NCI-H82 treated with DMSO at 0.1 percent for 48 hours (cell line): ENCODE data around the gene TRIM67.
"Not testable (repeated sequence)": the region's sequence is repeated elsewhere in the genome, so short reads cannot be mapped to it uniquely, and the experiment has no call there.

Experiments used
- DNase-seq: peaks from one replicate; lab custom pipeline; 2025; ENCODE audit not compliant: unreplicated experiment; lab: John Stamatoyannopoulos, UW

Gene TRIM67

DNA sequence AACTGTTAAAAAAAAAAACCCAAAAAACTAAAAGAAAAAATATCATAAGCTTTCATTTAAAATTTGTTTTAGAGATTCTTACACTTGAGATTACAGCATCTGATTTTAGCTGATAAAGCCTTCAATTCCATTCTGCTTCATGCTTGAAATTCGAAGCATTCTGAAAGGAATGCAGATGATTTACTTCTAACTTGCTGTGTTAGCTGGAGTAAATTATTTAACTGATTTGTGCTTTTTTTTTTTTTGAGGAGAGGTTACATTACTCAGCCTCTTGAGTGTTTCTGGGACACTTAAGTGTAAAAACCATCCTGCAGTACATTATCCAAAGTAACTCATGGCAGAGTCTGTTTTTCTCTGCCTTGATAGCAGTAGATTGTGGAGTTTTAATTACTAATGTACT is 4.5 kb upstream of the TRIM67 start:
- DNase-seq = no peak

DNA sequence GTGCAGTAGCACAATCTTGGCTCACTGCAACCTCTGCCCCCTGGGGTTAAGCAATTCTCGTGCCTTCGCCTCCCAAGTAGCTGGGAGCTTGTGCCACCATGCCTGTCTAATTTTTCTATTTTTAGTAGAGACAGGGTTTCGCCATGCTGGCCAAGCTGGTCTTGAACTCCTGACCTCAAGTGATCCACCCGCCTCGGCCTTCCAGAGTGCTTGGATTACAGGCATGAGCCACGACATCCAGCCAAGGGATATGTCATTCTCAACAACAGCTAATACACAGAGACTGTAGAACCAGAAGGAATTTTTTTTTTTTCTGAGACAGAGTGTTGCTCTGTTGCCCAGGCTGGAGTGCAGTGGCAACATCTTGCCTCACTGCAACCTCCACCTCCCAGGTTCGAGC is 3.7 kb upstream of the TRIM67 start:
- DNase-seq = not testable (repeated sequence)

DNA sequence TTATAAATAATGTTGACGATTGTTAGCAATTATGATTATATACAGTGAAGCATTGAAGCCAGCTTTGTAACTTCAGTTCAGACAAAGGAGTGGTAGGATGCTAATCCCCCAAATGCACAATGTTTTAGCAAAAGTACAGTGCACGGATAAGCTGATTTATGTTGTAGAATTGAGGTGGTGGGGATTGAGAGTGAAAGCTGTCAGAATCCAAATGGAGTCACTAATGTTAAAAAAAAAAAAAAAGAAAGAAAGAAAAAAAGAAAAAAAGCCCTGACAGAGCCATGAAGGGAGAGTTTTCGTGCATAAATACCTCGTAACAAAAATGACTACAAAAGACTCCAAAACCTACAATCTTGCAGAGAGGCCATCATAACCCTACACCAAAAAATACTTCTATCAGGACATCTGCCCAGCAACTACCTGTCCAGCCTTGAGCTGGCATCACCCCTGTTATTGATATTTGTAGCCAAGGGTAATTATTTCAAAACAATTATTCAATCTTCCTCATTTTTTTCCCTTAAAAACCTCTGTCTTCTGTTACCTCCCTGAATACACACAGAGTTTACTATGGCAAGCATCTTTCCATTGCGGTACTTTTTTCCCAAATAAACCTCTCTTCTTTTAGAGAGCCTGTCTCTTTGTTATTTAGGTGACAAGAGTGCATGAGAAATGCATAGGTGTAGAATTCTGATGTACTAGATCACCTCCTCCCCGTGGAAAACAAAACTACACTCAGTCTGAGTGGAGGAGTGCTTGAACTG is 2.5 kb upstream of the TRIM67 start:
- no peak for DNase-seq

DNA sequence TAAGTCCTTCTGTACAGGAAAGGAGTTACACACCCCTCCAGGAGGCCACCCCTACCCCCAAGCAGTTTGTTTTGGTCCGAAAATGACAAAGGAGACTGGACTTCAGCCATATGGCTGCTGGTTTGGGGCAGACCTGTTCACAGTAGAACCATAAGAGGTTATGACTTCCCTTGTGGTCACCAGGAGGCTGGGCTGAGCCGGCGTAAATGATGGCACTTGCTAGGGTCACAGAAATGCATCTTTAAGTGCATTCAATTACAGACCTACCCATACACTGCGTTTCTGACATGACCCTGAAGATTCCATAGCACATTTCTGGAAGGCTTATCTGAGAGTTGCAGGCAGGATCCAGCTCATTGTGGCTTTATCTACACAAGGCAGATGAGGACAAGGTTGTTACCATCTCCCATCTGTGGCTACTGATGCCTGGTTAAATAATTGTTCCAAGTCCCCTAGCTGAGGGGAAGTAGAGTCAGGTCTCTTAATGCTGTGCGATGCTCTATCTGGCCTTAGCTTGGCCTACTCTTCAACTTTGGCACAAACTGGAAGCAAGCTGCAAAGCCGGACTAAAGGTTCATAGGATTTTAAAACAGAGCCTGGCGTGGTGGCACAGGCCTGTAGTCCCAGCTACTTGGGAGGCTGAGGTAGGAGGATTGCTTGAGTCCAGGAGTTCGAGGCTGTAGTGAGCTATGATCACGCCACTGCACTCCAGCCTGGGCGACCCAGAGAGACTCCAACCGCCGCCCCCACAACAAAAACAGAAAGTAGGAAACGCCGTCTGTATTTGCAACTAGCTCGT is 1.7 kb upstream of the TRIM67 start:
- no peak for DNase-seq

DNA sequence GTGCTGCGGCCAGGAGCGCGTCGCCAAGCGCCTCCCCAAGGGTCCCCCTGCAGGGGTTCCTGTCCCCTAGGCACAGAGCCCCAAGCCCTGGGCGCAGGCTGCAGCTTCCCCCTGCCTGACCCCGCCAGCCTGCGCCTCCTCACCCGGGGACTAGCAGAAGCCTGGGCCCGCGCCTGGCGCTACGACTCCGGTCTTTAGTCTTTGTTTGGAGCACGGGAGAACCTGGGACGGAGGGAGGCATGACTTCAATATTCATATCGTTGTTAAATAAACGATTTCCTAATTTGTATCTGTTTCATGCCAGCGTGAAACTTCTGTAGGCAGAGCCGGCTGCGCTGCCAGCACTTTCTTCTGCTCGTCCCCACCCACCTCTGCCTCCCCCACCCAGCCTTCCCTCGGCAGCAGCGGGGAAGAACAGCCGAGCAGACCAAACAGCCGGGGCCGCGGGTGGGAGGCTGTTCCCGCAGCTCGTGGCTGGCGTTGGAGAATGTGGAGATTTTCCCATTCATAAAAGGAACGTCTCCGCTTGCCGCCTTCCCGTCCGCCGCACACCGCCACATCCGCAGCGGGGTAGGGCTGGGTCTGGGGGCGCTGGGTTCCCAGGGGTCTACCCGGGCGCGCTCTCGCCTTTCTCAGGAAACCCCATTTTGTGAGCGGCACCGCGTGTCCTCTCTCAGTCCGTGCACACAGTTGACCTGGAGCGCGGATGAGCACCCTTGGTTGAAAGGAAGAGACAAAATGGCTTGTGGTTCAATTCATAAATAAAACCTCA is 777 bp upstream of the TRIM67 start:
- DNase-seq = no peak

DNA sequence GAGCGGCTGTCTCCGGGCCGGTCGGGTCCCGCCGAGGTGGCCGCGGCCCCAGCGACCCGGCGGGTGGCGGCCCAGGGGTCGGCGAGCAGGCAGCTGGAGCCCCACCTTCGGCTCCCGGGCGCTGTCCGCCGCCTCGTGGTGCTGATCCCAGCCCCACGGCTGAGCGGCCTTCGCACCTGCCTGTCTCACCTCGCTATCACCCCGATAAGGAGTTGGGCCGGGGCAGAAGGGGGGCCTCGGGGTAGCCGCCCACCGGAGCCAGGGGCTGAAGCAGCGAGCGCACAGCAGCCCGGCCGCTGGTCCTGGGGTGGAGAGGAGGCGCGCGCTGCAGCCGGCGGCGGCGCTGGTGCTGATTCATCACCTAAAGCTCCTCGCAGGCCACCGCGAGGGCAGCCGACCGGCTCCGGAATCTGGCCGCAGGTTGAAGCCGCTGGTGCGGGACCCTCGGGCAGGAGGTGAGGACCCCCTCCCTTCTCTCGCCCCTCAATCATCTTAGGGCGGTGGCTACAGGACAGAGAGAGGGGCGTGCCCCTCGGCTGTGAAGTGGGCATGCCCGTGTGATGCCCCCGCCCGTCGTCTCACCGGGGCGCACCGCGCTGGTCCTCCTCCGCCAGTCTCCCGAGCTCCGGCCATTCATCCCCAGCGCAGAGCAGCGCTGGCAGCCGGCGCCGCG is 575 bp downstream of the TRIM67 start:
- DNase-seq = no peak

DNA sequence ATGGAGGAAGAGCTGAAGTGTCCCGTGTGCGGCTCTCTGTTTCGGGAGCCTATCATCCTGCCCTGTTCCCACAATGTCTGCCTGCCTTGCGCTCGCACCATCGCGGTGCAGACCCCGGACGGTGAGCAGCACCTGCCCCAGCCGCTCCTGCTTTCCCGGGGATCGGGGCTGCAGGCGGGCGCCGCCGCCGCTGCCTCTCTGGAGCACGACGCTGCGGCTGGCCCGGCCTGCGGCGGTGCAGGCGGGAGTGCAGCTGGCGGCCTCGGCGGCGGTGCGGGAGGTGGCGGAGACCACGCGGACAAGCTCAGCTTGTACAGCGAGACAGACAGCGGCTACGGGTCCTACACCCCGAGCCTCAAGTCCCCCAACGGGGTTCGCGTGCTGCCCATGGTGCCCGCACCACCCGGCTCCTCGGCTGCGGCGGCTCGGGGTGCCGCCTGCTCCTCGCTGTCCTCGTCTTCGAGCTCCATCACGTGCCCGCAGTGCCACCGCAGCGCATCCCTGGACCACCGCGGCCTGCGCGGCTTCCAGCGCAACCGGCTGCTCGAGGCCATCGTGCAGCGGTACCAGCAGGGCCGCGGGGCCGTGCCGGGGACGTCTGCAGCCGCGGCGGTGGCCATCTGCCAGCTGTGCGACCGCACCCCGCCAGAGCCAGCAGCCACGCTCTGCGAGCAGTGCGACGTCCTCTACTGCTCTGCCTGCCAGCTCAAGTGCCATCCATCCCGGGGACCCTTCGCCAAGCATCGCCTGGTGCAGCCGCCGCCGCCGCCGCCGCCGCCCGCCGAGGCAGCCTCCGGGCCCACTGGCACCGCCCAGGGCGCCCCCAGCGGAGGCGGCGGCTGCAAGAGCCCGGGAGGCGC is 1.3 kb downstream of the TRIM67 start:
- DNase-seq = no peak

DNA sequence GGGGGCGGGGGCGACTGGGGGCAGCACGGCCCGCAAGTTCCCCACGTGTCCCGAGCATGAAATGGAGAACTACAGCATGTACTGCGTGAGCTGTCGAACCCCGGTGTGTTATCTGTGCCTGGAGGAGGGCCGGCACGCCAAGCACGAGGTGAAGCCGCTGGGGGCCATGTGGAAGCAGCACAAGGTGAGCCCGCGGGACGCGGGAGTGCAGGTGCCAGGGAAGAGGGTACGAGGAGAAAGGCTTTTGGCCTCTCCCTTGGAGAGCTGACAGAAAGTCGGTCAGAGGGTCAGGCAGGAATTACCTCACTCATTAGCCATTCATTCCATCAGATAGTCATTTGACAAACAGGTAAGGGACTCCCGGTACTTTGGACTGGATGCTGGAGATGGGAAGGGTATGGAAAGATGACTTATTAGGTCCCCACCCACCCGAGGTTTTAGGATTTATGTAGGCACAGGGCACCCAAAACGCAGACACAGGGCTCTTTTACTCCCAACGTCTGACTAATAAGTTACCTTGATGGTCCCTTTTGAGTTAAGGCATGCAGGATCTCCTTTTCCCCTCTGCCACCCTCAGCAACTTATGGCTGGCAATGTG is 2.1 kb downstream of the TRIM67 start:
- DNase-seq = no peak

DNA sequence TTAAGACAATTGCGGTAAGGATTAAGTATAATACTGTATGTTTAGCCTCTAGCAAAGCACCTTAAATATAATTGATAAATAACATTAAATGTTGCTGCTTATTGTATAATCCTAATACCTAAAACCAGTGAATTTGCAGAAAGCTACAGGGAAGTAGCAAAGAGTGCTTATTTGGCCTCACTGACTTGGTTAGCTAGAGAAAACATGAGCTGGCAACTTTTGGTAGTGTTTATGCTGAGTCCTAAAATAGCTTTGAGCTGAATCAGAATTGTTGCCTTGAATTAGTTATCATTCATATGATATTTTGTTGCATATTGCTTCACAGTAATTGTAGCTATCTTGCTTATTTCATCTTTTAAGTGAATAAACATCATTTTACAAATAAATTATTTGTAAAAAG is 3.5 kb downstream of the TRIM67 start:
- no peak for DNase-seq

DNA sequence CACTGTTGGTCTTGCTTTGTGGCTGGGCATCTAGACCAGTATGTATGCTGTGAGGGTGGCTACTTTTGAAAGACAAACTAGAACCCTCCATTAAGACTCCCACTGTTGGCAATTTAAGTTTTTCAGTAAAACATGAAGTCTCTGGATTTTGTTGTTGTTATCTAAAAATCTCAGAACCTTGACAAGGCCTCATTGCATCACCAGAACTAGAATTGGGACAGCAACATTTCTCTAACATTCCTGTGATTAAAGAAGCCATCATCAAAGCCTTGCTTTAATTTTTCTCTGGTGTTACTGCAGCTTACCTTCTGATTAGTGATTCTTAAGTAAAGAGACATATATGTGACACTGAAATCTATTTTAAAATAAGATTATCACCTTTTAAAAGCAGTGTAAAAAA is 4.5 kb downstream of the TRIM67 start:
- no peak for DNase-seq

DNA sequence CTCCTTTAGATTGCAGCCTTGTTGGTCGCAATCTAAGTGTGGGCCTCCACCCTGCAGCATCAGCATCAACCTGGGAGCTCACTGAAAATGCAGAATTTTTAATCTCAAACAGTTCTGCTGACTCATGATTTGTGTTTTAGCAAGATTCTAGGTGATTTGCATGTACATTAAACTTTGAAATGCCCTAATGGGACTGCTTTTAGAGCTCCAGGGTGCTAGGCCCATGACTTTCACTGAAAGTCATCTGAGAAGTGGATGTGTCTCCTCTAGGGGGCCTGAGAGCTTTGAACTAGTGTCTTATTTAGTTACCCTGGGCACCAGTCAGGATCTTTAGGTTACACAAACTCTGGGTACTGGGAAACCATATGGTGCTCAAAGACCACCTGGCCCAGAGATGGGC is 9.0 kb downstream of the TRIM67 start:
- DNase-seq = no peak

DNA sequence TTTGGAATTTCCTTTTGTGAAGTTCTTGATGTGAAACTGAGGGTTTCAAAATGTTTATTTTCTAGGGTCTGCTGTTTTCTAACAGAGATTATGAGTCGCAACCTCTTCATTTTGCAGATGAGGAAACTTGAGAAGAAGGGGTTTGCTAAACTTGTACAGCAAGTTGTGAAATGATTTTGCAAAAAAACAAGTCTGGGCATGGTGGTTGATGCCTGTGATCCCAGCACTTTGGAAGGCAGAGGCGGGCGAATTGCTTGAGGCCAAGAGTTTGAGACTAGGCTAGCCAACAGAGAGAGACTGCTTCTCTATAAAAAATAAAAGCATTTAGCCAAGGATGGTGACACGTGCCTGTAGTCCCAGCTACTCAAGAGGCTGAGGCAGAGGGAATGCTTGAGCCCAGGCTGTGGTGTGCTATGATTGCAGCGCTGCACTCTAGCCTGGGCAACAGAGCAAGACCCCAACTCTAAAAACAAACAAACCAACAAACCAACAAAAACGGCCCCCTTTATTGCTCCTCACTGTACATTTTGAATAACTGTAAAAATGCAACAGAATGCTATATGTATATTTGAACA is 9.9 kb downstream of the TRIM67 start:
- DNase-seq = no peak

DNA sequence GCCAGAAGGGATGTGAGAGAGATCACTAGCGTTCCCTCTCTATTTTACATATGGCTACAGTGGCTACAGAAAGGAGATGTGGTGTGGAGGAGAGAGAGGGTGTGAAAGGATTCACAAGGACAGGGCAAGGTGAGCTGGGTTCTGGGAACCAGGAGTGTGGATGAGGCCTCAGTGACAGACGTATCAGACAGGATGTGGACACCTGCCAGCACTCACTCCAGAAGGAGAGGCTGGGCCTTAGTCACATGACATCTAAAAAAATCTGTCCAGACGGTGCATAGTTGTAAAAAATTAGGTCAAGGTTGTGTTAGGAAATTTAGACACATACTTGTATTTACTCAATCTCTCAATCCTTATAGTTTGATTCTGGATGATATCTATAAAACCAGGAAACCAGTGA is 10.6 kb downstream of the TRIM67 start:
- no peak for DNase-seq

DNA sequence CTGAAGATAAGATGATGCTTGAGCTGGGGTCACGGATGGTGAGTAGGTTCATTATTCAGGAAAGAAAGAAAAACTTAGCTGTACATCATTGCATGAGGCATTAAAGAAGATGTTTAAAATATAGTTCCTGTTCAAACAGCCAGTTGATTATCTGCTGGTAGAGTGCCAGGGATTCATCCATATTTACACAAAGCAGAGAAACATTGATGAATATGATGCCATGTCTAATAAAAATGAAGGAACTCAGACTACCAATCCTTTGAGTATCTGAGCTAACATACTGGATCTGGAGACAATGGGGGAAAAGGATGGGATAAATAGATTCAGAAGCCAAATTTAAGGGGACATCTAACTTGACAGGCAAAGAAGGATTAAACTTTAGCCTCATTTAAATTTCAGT is 14.6 kb downstream of the TRIM67 start:
- DNase-seq = no peak

DNA sequence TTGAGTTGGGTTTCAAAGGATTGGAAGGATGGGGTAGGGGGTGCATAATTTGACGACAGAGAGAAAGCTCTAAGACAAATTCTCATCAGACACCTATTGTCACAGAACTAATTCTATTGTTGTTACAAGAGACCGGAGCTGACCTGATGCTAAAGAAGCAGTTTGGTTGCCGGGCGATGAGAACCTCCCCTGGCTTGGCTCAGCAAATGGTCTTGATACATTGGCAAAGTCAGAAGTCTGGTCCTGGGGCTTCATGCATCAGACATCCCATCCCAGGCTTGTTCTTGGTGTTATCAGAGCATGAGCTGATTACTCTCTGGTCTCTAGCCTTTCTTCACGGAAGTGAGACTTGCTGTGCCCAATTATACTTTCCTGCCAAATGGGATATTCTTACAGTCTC is 15.4 kb downstream of the TRIM67 start:
- DNase-seq = no peak

DNA sequence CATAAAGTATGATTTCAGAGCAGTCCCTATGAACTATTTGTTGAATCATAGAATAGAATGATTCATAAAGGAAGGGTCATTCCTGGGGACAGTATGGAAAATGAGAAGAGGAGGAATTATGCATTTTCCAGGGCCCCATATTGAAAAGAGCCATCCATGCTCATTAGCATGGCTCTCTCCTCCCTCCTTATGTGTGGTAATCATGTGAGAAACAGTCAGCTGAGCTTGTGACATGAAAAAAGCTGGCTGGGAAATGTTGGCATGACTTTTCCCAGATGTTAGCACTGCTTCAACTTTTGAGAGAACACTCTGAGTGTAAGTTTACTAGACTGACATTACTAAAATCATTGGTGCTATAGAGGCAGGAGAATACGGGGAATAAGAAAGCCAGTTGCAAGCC is 16.1 kb downstream of the TRIM67 start:
- no peak for DNase-seq

DNA sequence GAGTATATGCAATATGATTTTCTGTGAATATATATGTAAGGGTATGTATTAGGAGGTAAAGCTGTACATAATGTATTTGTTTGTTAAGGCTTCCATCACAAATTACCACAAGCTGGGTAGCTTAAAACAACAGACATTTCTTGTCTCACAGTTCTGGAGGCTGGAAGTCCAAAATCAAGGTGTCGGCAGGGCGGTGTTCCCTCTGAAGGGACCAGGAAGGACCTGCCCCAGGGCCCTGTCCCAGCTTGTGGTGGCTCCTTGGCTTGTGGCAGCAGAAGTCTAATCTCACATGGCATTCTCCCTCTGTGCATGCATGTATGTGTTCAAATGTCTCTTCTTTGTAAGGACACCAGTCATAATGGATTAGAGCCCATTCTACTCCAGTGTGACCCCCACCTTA is 17.1 kb downstream of the TRIM67 start:
- no peak for DNase-seq

DNA sequence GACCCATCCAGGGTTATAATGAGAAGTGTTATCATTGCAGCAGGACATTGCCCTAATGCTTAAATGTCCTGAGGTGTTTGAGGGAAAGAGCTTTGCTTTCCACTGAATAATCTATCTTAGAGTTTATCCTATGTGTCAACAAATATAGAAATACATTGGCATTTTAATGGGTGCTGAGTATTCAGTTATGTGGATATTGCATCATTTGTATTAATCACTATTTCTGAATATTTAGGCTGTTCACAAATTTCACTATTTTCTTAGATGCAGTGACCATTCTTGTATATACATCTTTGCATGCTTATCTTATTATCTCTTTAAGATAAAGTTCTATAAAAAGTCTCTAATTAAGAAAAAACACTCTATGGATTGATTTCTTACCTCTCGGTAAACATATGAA is 18.2 kb downstream of the TRIM67 start:
- no peak for DNase-seq

DNA sequence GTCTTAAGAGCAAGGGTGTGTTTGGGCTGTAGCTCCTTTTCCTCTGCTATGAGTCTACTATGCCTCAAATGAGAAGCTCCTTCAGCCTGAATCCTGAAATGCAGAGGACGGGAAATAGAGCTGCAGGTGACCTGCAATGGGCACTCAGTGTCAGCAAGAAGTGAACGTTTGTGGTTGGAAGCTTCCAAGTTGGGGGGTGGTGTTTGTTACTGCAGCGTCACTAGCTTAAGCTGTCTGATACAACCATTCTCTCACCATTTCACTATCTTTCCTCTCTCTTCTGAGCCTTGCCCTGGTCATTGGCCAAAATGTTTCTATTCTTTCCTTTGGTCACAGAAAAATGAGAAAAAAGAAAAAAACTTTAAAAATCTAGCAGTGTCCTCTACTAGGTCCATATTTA is 19.4 kb downstream of the TRIM67 start:
- DNase-seq = no peak

DNA sequence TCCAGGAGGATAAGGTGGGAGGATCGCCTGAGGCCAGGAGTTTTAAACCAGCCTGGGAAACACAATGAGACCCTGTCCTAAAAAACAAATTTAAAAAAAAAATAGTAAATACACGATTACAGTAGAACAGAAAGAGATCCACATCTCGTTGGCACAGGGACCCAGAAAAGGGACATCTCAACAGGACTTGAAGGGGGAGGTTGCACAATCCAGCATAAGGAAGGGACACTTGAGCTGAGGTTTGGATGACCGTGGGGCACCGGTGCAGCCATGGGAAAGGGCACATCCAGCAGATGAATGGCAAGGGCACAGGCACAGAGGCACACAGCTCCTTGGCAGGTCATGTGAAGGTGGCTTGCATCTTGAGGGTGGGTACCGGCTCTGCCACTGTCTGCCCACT is 20.5 kb downstream of the TRIM67 start:
- DNase-seq = no peak
